ENCODE measurements around the gene GPR158. TPM values are rescaled to one million over a fixed set of nuclear protein-coding genes. Genes with fewer than 3 reads are reported as not detected.

The GPR158 gene
- total RNA-seq, 1 experiment from 2014 or later, result 0.07 TPM

DNA sequence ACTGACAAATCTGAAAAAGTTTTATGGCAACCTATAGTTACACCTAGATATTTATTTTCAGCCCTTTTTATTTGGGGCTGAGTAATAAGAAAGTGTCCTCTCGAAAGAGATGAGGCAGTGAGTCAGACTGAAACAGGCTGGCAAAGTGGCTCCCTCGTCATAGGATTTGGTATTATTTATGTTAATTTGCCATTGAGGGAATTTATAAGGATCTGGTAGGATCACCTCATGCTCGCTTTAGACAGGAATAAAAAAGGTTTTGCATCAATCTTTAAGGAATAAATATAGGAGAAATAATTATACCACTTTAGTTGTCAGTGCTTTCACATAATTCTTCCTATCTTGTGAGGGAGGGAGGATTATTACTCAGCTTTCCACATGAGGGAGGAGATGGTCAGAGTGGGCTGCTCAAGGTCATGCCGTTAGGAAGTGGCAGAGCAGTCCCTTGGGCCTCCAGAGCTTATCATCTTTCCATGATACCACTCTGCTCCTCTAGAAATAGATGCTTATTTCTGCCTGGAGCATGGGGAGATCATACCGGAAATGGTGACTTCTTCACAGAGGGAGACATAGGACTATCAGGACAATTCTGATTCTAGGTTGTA, 356.8 kb downstream of the GPR158 start:
- Histone ChIP-seq H3K36me3 (ENCODE audit: control insufficient read depth, insufficient read depth, low read length) (no peaks in the 10 kb centered on the region), H3K27me3 (replicated peaks; ENCODE audit: control insufficient read depth, insufficient read depth, low read length) (no peaks in the 10 kb centered on the region), H3K4me1 (no peaks in the 10 kb centered on the region), H3K4me3 (ENCODE audit: low read depth, low read length) (no peak overlapping the region), H3K9me3 (no peaks in the 10 kb centered on the region)
- H3K4me3 Mint-ChIP-seq (ENCODE audit: unreplicated experiment), result no peak overlapping the region
- intact Hi-C loops (cut with micrococcal nuclease; ENCODE audit: unreplicated experiment), result no loop called here
- peaks cover 8% of the 10 kb centered on the region for H3K27me3 Mint-ChIP-seq (ENCODE audit: insufficient read depth, unreplicated experiment)
- H3K4me1 Mint-ChIP-seq (ENCODE audit: low read depth, unreplicated experiment), result no peaks in the 10 kb centered on the region
- TF ChIP-seq, protein P1, sequence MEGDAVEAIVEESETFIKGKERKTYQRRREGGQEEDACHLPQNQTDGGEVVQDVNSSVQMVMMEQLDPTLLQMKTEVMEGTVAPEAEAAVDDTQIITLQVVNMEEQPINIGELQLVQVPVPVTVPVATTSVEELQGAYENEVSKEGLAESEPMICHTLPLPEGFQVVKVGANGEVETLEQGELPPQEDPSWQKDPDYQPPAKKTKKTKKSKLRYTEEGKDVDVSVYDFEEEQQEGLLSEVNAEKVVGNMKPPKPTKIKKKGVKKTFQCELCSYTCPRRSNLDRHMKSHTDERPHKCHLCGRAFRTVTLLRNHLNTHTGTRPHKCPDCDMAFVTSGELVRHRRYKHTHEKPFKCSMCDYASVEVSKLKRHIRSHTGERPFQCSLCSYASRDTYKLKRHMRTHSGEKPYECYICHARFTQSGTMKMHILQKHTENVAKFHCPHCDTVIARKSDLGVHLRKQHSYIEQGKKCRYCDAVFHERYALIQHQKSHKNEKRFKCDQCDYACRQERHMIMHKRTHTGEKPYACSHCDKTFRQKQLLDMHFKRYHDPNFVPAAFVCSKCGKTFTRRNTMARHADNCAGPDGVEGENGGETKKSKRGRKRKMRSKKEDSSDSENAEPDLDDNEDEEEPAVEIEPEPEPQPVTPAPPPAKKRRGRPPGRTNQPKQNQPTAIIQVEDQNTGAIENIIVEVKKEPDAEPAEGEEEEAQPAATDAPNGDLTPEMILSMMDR (IDR thresholded peaks at IDR 0.05; ENCODE audit: insufficient read depth in 1 of 2, low read depth in 1 of 2, low read length in 1 of 2, severe bottlenecking in 1 of 2, unreplicated experiment in 1 of 2), result no peak
- BruUV-seq (replicated peaks), result no TSS peak
- H3K9me3 Mint-ChIP-seq (ENCODE audit: unreplicated experiment), result no peaks in the 10 kb centered on the region
- no peak for DNase-seq
- H3K36me3 Mint-ChIP-seq (ENCODE audit: insufficient read depth, unreplicated experiment), result no peaks in the 10 kb centered on the region
- ChIA-PET POLR2A (no interaction called here), CTCF (no interaction called here)
- no peak overlapping the region for H3K27ac Mint-ChIP-seq (ENCODE audit: unreplicated experiment)

GRCh38 chr10:25532213-25532612, 357.4 kb downstream of the GPR158 start:
- intact Hi-C loops (cut with micrococcal nuclease; ENCODE audit: unreplicated experiment), result no loop called here
- Mint-ChIP-seq H3K27ac (ENCODE audit: unreplicated experiment) (no peak overlapping the region), H3K27me3 (ENCODE audit: insufficient read depth, unreplicated experiment) (peaks cover 8% of the 10 kb centered on the region), H3K9me3 (ENCODE audit: unreplicated experiment) (no peaks in the 10 kb centered on the region), H3K4me3 (ENCODE audit: unreplicated experiment) (no peak overlapping the region), H3K36me3 (ENCODE audit: insufficient read depth, unreplicated experiment) (no peaks in the 10 kb centered on the region), H3K4me1 (ENCODE audit: low read depth, unreplicated experiment) (no peaks in the 10 kb centered on the region)
- no peaks in the 10 kb centered on the region for H3K27me3 ChIP-seq (replicated peaks; ENCODE audit: control insufficient read depth, insufficient read depth, low read length)
- ChIA-PET CTCF (no interaction called here), POLR2A (no interaction called here)
- no TSS peak for BruUV-seq (replicated peaks)
- TF ChIP-seq, protein P1 (IDR thresholded peaks at IDR 0.05; ENCODE audit: insufficient read depth in 1 of 2, low read depth in 1 of 2, low read length in 1 of 2, severe bottlenecking in 1 of 2, unreplicated experiment in 1 of 2), result no peak
- DNase-seq, result no peak
- no peaks in the 10 kb centered on the region for H3K36me3 ChIP-seq (ENCODE audit: control insufficient read depth, insufficient read depth, low read length)
- H3K9me3 ChIP-seq, result no peaks in the 10 kb centered on the region
- no peak overlapping the region for H3K4me3 ChIP-seq (ENCODE audit: low read depth, low read length)
- no peaks in the 10 kb centered on the region for H3K4me1 ChIP-seq

DNA sequence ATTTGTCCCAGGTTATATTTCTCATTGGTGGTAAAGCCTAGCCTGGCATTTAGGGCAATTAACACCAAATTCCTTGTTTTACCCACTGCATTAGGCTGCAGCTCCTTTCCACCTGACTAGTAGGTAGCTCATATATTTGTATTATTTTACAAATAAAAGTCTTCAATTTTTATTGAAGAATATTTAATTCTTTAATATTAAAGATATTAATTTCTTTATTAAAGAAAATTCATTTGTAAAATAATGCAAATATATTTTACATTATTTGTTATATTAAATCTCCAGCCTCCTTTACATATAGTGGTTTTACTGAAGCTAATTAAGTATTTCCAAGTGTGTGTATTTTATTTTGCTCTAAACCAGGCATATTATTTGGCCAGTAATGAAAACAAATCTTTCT, 361.2 kb downstream of the GPR158 start:
- no peaks in the 10 kb centered on the region for H3K9me3 Mint-ChIP-seq (ENCODE audit: unreplicated experiment)
- no TSS peak for BruUV-seq (replicated peaks)
- CTCF ChIA-PET, result no interaction called here

More for the DNA sequence above, 361.2 kb downstream of the GPR158 start:
- TF ChIP-seq, protein P1 (IDR thresholded peaks at IDR 0.05; ENCODE audit: insufficient read depth in 1 of 2, low read depth in 1 of 2, low read length in 1 of 2, severe bottlenecking in 1 of 2, unreplicated experiment in 1 of 2), result no peak
- POLR2A ChIA-PET, result no interaction called here
- Mint-ChIP-seq H3K4me1 (ENCODE audit: low read depth, unreplicated experiment) (no peaks in the 10 kb centered on the region), H3K36me3 (ENCODE audit: insufficient read depth, unreplicated experiment) (no peaks in the 10 kb centered on the region), H3K4me3 (ENCODE audit: unreplicated experiment) (no peak overlapping the region), H3K27me3 (ENCODE audit: insufficient read depth, unreplicated experiment) (peaks cover 8% of the 10 kb centered on the region), H3K27ac (ENCODE audit: unreplicated experiment) (no peak overlapping the region)
- Histone ChIP-seq H3K4me3 (ENCODE audit: low read depth, low read length) (no peak overlapping the region), H3K27me3 (replicated peaks; ENCODE audit: control insufficient read depth, insufficient read depth, low read length) (no peaks in the 10 kb centered on the region), H3K4me1 (no peaks in the 10 kb centered on the region), H3K36me3 (ENCODE audit: control insufficient read depth, insufficient read depth, low read length) (no peaks in the 10 kb centered on the region), H3K9me3 (no peaks in the 10 kb centered on the region)
- no peak for DNase-seq
- intact Hi-C loops (cut with micrococcal nuclease; ENCODE audit: unreplicated experiment), result no loop called here

Measured in Caco-2 (cell line).